HCT116 (cell line): Measurements from ENCODE around the gene DCTD. TPM values are rescaled to one million over a fixed set of nuclear protein-coding genes. Genes with fewer than 3 reads are reported as not detected.

ENCODE experiments used
- ATAC-seq: fragments of 200-7000 bp; cut with Tn5 transposase; 2 replicates; pipeline ENCODE4 v1.9.1; 2020; ENCODE audit warnings: mild to moderate bottlenecking, moderate library complexity
- BruUV-seq: library from RNA; stranded (reverse); fragments of 400-500 nt; replicated peaks from 2 replicates; lab custom pipeline; 2021; lab: Mats Ljungman, UMichigan
- CTCF ChIA-PET: fragments of 300-600 bp; sonication (Branson Sonifier 250); formaldehyde crosslinking; loops from one replicate; lab custom pipeline; 2021; ENCODE audit warnings: antibody characterized with exemption; lab: Charles Lee
- POLR2A ChIA-PET: fragments of 300-600, 350-600 bp; sonication (Branson Sonifier 250); formaldehyde crosslinking; loops from one replicate; lab custom pipeline; 2021; ENCODE audit warnings: antibody characterized with exemption; lab: Charles Lee
- RAD21 ChIA-PET, 2 experiments: fragments of 300-600 bp; sonication (Branson Sonifier 250); formaldehyde crosslinking; loops; one replicate each; lab custom pipeline; 2023; ENCODE audit warnings: low total read pairs in 2 of 2; ENCODE audit not compliant: uncharacterized antibody in 2 of 2, unreplicated experiment in 2 of 2, low non-redundant PET in 1 of 2; lab: Charles Lee
- DNase-seq: peaks from one replicate; pipeline ENCODE4 v3.0.0-alpha.2; 2010; ENCODE audit warnings: low read depth, low spot score
- H2AFZ ChIP-seq: fragments of 200-600 bp; shearing (Covaris generic), sonication (generic); 2 replicates; pipeline ENCODE4 v1.6.1; 2017; ENCODE audit warnings: low read depth, mixed run types, mixed read lengths, antibody characterized with exemption, low read length; ENCODE audit not compliant: poor library complexity, severe bottlenecking
- H3K27ac ChIP-seq: 2 replicates; pipeline ENCODE4 v1.5.1; 2012; ENCODE audit warnings: low read depth, low read length
- H3K27me3 ChIP-seq: fragments of 200-600 bp; sonication (generic); 2 replicates; pipeline ENCODE4 v1.6.1; 2016; ENCODE audit warnings: mixed run types, low read length, mixed read lengths; ENCODE audit not compliant: insufficient read depth
- H3K36me3 ChIP-seq, 2 experiments: fragments of 200-500 bp in 1 of 2; fragments of 200-600 bp in 1 of 2; sonication (Bioruptor generic) in 1 of 2; sonication (generic) in 1 of 2; 2 replicates each; pipeline versions ENCODE4 v1.5.1 to v1.6.1; 2014 to 2016; ENCODE audit warnings: low read length in 2 of 2, inconsistent platforms in 1 of 2, mixed read lengths in 1 of 2, mixed run types in 1 of 2; ENCODE audit not compliant: insufficient read depth in 2 of 2, control insufficient read depth in 1 of 2
- H3K4me1 ChIP-seq, 2 experiments: fragments of 200-600 bp in 1 of 2; sonication (generic) in 1 of 2; 2 replicates each; pipeline versions ENCODE4 v1.5.1 to v1.6.1; 2012 to 2017; ENCODE audit warnings: low read length in 2 of 2, inconsistent platforms in 1 of 2, mild to moderate bottlenecking in 1 of 2, mixed read lengths in 1 of 2, mixed run types in 1 of 2, moderate library complexity in 1 of 2; ENCODE audit not compliant: insufficient read depth in 2 of 2, control insufficient read depth in 1 of 2
- H3K4me2 ChIP-seq: fragments of 200-600 bp; sonication (generic); 2 replicates; pipeline ENCODE4 v1.6.1; 2017; ENCODE audit warnings: mixed run types, low read length, mixed read lengths
- H3K4me3 ChIP-seq, 2 experiments: fragments of 200-600 bp in 1 of 2; sonication (generic) in 1 of 2; replicated peaks in 1 of 2; 2 replicates each; pipeline ENCODE4 v1.5.1; 2011 to 2016; ENCODE audit warnings: low read length in 2 of 2, control low read depth in 1 of 2, low read depth in 1 of 2, mild to moderate bottlenecking in 1 of 2, mixed read lengths in 1 of 2, mixed run types in 1 of 2
- H3K79me2 ChIP-seq: fragments of 200-600 bp; sonication (generic); 2 replicates; pipeline ENCODE4 v1.6.1; 2017; ENCODE audit warnings: mild to moderate bottlenecking, mixed run types, low read length, moderate library complexity, mixed read lengths; ENCODE audit not compliant: insufficient read depth
- H3K9ac ChIP-seq: fragments of 200-600 bp; sonication (generic); 2 replicates; pipeline ENCODE4 v1.6.1; 2016; ENCODE audit warnings: low read length, mixed read lengths
- H3K9me2 ChIP-seq: fragments of 200-600 bp; sonication (generic), shearing (Covaris generic); 2 replicates; pipeline ENCODE4 v1.6.1; 2017; ENCODE audit warnings: mixed run types, mild to moderate bottlenecking, moderate library complexity; ENCODE audit not compliant: insufficient read depth
- H3K9me3 ChIP-seq, 2 experiments: fragments of 200-500 bp in 1 of 2; fragments of 200-600 bp in 1 of 2; sonication (Bioruptor generic) in 1 of 2; sonication (generic) in 1 of 2; 2 replicates each; pipeline ENCODE4 v1.6.1; 2014 to 2017; ENCODE audit warnings: low read length in 2 of 2, mixed read lengths in 2 of 2, inconsistent platforms in 1 of 2, low read depth in 1 of 2, mild to moderate bottlenecking in 1 of 2, mixed run types in 1 of 2, moderate library complexity in 1 of 2; ENCODE audit not compliant: control insufficient read depth in 1 of 2, insufficient read depth in 1 of 2
- H4K20me1 ChIP-seq: fragments of 200-600 bp; sonication (generic), shearing (Covaris generic); 2 replicates; pipeline ENCODE4 v1.6.1; 2017; ENCODE audit warnings: mixed run types, mild to moderate bottlenecking, moderate library complexity; ENCODE audit not compliant: insufficient read depth
- ATF3 ChIP-seq: IDR thresholded peaks from 2 replicates; pipeline ENCODE4 v1.6.1; 2012
- CBX3 ChIP-seq: IDR thresholded peaks from 2 replicates; pipeline ENCODE4 v1.6.1; 2012; ENCODE audit warnings: low read depth
- EGR1 ChIP-seq: IDR thresholded peaks from 2 replicates; pipeline ENCODE4 v1.6.1; 2012; ENCODE audit warnings: low read depth
- ELF1 ChIP-seq: IDR thresholded peaks from 2 replicates; pipeline ENCODE4 v1.6.1; 2012; ENCODE audit warnings: low read depth, borderline replicate concordance
- EZH2 ChIP-seq: fragments of 200-600 bp; sonication (generic); IDR thresholded peaks from 2 replicates; pipeline ENCODE4 v1.6.1; 2017; ENCODE audit warnings: antibody characterized with exemption, mixed run types
- EZH2phosphoT487 ChIP-seq: fragments of 200-600 bp; IDR thresholded peaks from 2 replicates; pipeline ENCODE4 v1.6.1; 2018; ENCODE audit warnings: antibody characterized with exemption, borderline replicate concordance
- MAX ChIP-seq: IDR thresholded peaks from 2 replicates; pipeline ENCODE4 v1.6.1; 2012
- POLR2AphosphoS5 ChIP-seq: IDR thresholded peaks from 2 replicates; pipeline ENCODE4 v1.6.1; 2011; ENCODE audit warnings: mild to moderate bottlenecking, low read depth, low read length, moderate library complexity
- RAD21 ChIP-seq: IDR thresholded peaks from 2 replicates; pipeline ENCODE4 v1.6.1; 2012; ENCODE audit warnings: low read depth, mild to moderate bottlenecking
- REST ChIP-seq: IDR thresholded peaks from 2 replicates; pipeline ENCODE4 v1.6.1; 2012; ENCODE audit warnings: low read depth
- SP1 ChIP-seq: IDR thresholded peaks from 2 replicates; pipeline ENCODE4 v1.6.1; 2012; ENCODE audit warnings: low read depth
- SRF ChIP-seq: IDR thresholded peaks from 2 replicates; pipeline ENCODE4 v1.6.1; 2012; ENCODE audit warnings: low read depth
- TCF7L2 ChIP-seq: IDR thresholded peaks from 2 replicates; pipeline ENCODE4 v1.7.0; 2011; ENCODE audit warnings: borderline replicate concordance, inconsistent platforms; ENCODE audit not compliant: insufficient read depth, insufficient read length; ENCODE audit errors: extremely low read depth
- YY1 ChIP-seq: IDR thresholded peaks from 2 replicates; pipeline ENCODE4 v1.6.1; 2011; ENCODE audit warnings: low read length, low read depth, moderate library complexity, mild to moderate bottlenecking; ENCODE audit not compliant: insufficient replicate concordance; ENCODE audit errors: extremely low read depth
- ZFX ChIP-seq: fragments of 450-650 bp; IDR thresholded peaks from 2 replicates; pipeline ENCODE4 v1.6.1; 2017
- ZNF274 ChIP-seq: fragments of 200-500 bp; sonication (Bioruptor generic); IDR thresholded peaks from 2 replicates; pipeline ENCODE4 v1.6.1; 2014; ENCODE audit warnings: mild to moderate bottlenecking, low read depth, low read length, inconsistent platforms
- intact Hi-C: fragments of 100-400 bp; cut with micrococcal nuclease; formaldehyde crosslinking; loops from 2 replicates; pipeline ENCODE4 v1.10.0; 2022
- total RNA-seq: library from RNA; stranded (reverse); gene quantifications from one replicate; pipeline ENCODE4 v1.2.1, GENCODE V29; 2021; ENCODE audit not compliant: unreplicated experiment

Gene DCTD
- total RNA-seq, 1 experiment from 2014 or later, result 96.3 TPM

- TF ChIP-seq REST (no peak), POLR2AphosphoS5 (no peak), EZH2phosphoT487 (no peak), YY1 (no peak), SRF (no peak), ZNF274 (no peak), ATF3 (no peak), SP1 (no peak), RAD21 (no peak), EGR1 (no peak), MAX (no peak)
These were observed 45.6 kb downstream of the DCTD start (continued) for GRCh38 chr4:182871616-182872015.

- intact Hi-C loops, result no loop called here
- TF ChIP-seq EZH2 (no peak), EZH2phosphoT487 (no peak), RAD21 (no peak), CBX3 (no peak), SP1 (no peak), MAX (no peak), ZFX (no peak), ATF3 (no peak), REST (no peak), TCF7L2 (no peak), EGR1 (no peak), ELF1 (no peak), ZNF274 (no peak)
These were observed 47.5 kb downstream of the DCTD start for GRCh38 chr4:182869697-182870096.

More at GRCh38 chr4:182869697-182870096, 47.5 kb downstream of the DCTD start:
- ChIA-PET POLR2A (no interaction called here), RAD21 (no interaction called here), CTCF (no interaction called here)
- H2AFZ ChIP-seq, result no peak overlapping the region
- no peak overlapping the region for H3K4me2 ChIP-seq
- H3K9ac ChIP-seq, result no peak overlapping the region
- H3K27ac ChIP-seq, result no peak overlapping the region
- peaks cover 0 to 7% of the 10 kb centered on the region in 2 experiments; a peak in 1 of 4 replicates for H3K4me1 ChIP-seq
- no peaks in the 10 kb centered on the region for H4K20me1 ChIP-seq
- no peaks in the 10 kb centered on the region for H3K79me2 ChIP-seq
- H3K9me3 ChIP-seq, result no peaks in the 10 kb centered on the region
- no peaks in the 10 kb centered on the region for H3K9me2 ChIP-seq
- BruUV-seq, result no TSS peak
- no peak overlapping the region for H3K4me3 ChIP-seq
- no peaks in the 10 kb centered on the region for H3K27me3 ChIP-seq
- DNase-seq (no peak), ATAC-seq (no peak)
- H3K36me3 ChIP-seq, result no peaks in the 10 kb centered on the region
